ENCODE results near the gene SEMA3B. TPM values are rescaled to one million over a fixed set of nuclear protein-coding genes. Genes with fewer than 3 reads are reported as not detected.

The SEMA3B gene
- total RNA-seq, 1 experiment from 2014 or later = 6.4 TPM

- Histone ChIP-seq H3K9ac (ENCODE audit: extremely low read depth, insufficient read length, low read length) (no peak overlapping the region), H3K79me1 (ENCODE audit: insufficient read depth, low read depth, low read length, poor library complexity, severe bottlenecking) (no peaks in the 10 kb centered on the region), H3T11ph (ENCODE audit: low read length) (no peak overlapping the region), H3K9me3 (ENCODE audit: control insufficient read depth, low read depth, low read length) (no peaks in the 10 kb centered on the region), H3K23me2 (ENCODE audit: insufficient read length, low read depth, low read length, poor library complexity, severe bottlenecking) (no peaks in the 10 kb centered on the region), H3K4ac (ENCODE audit: low read depth, low read length) (no peak overlapping the region; the same call in 1 of the 2 replicates), H2BK15ac (ENCODE audit: low read depth, low read length) (no peak overlapping the region), H3K56ac (ENCODE audit: insufficient read length, low read depth, low read length) (no peak overlapping the region), H3K4me2 (ENCODE audit: insufficient read depth, insufficient read length, low read length) (no peak overlapping the region), H2BK20ac (ENCODE audit: low read depth, low read length, poor library complexity, severe bottlenecking) (no peak overlapping the region), H4K20me1 (ENCODE audit: control insufficient read depth, insufficient read depth, insufficient read length) (no peaks in the 10 kb centered on the region), H3K18ac (ENCODE audit: insufficient read length, low read depth, low read length) (peak overlapping the region; percentile 51), H2BK120ac (ENCODE audit: low read depth, low read length, poor library complexity, severe bottlenecking) (no peak overlapping the region), H2BK5ac (ENCODE audit: insufficient read length, low read length) (no peak overlapping the region), H2AK5ac (ENCODE audit: insufficient read length, low read length) (no peak overlapping the region), H3K79me2 (ENCODE audit: insufficient read depth, low read length) (no peaks in the 10 kb centered on the region), H3K14ac (ENCODE audit: insufficient read depth, low read length) (peak overlapping the region; percentile 55; the same call in 1 of the 2 replicates), H3K23ac (ENCODE audit: insufficient read length, low read depth, low read length) (no peak overlapping the region), H3K27me3 (ENCODE audit: insufficient read depth, low read length) (no peaks in the 10 kb centered on the region), H4K8ac (replicated peaks; ENCODE audit: insufficient read length, low read depth, low read length) (no peak overlapping the region), H3K27ac (ENCODE audit: insufficient read length, low read depth, low read length) (no peak overlapping the region), H2BK12ac (ENCODE audit: insufficient read length, low read depth, low read length) (peak overlapping the region; percentile 55), H4K5ac (ENCODE audit: insufficient read length, low read depth, low read length) (no peak overlapping the region), H4K91ac (ENCODE audit: insufficient read length, low read depth, low read length) (peak overlapping the region; percentile 36), H3K4me1 (ENCODE audit: insufficient read depth, low read length) (peaks cover 5% of the 10 kb centered on the region; the same call in 1 of the 2 replicates), H2AFZ (ENCODE audit: low read length) (no peak overlapping the region)
- no peak for DNase-seq
- no CpG with 5 or more reads among the region's 1 CpG for WGBS (ENCODE audit: extremely low coverage, insufficient read length, low lambda C conversion rate)
- no peaks in the 10 kb centered on the region for H3K36me3 Mint-ChIP-seq (ENCODE audit: insufficient read depth in 1 of 3, low read depth in 3 of 3)
- H3K27me3 Mint-ChIP-seq (ENCODE audit: low read depth) = peaks cover 3% of the 10 kb centered on the region; the same call in 1 of the 2 replicates
- peak overlapping the region in 2 of 3 experiments; percentile 77 to 87; a peak in 2 of 7 replicates for H3K27ac Mint-ChIP-seq
- peak overlapping the region in 1 of 2 experiments; percentile 31; a peak in 1 of 5 replicates for H3K4me3 Mint-ChIP-seq
- H3K4me1 Mint-ChIP-seq = peaks cover 48 to 70% of the 10 kb centered on the region in 2 experiments
- TF ChIP-seq CTCF (conservative IDR thresholded peaks at IDR 0.05) = no peak
- H3K9me3 Mint-ChIP-seq = no peaks in the 10 kb centered on the region
Observed at GRCh38 chr3:50265571-50265970, 3.4 kb upstream of the SEMA3B start.
